HL-60 (cell line): Measurements from ENCODE around the gene TGM4.

ENCODE experiments used
- DNase-seq, 2 experiments: peaks; one replicate each; pipeline ENCODE4 v3.0.0-alpha.2; 2010 to 2020; ENCODE audit warnings: low read depth in 1 of 2, low spot score in 1 of 2
- H3K27ac ChIP-seq: fragments of 250-450 bp; sonication (Bioruptor Pico); replicated peaks from 2 replicates; pipeline ENCODE4 v1.5.1; 2020; ENCODE audit warnings: mild to moderate bottlenecking, moderate library complexity
- H3K27me3 ChIP-seq: fragments of 250-450 bp; sonication (Bioruptor Pico); 2 replicates; pipeline ENCODE4 v1.5.1; 2021; ENCODE audit warnings: mild to moderate bottlenecking, moderate library complexity; ENCODE audit not compliant: insufficient read depth, poor library complexity, severe bottlenecking
- H3K4me3 ChIP-seq: replicated peaks from 2 replicates; pipeline ENCODE4 v1.5.1; 2011; ENCODE audit warnings: mild to moderate bottlenecking, control low read depth, low read length; ENCODE audit not compliant: insufficient read depth
- GABPA ChIP-seq: IDR thresholded peaks from 2 replicates; pipeline ENCODE4 v1.6.1; 2012; ENCODE audit warnings: low read depth
- POLR2AphosphoS5 ChIP-seq: IDR thresholded peaks from 2 replicates; pipeline ENCODE4 v1.6.1; 2012; ENCODE audit warnings: low read depth
- SPI1 ChIP-seq: IDR thresholded peaks from 2 replicates; pipeline ENCODE4 v1.6.1; 2012; ENCODE audit warnings: low read depth, mild to moderate bottlenecking, borderline replicate concordance
- TF ChIP-seq, protein P1 (sequence below): IDR thresholded peaks from 2 replicates; pipeline ENCODE4 v1.6.1; 2012; ENCODE audit warnings: low read depth; ENCODE audit not compliant: insufficient replicate concordance
- TF ChIP-seq, protein P2 (sequence below): IDR thresholded peaks from one replicate; pipeline ENCODE4 v1.5.1; 2011; ENCODE audit warnings: low read length, control low read depth, inconsistent platforms; ENCODE audit not compliant: insufficient read depth

TGM4 gene

DNA sequence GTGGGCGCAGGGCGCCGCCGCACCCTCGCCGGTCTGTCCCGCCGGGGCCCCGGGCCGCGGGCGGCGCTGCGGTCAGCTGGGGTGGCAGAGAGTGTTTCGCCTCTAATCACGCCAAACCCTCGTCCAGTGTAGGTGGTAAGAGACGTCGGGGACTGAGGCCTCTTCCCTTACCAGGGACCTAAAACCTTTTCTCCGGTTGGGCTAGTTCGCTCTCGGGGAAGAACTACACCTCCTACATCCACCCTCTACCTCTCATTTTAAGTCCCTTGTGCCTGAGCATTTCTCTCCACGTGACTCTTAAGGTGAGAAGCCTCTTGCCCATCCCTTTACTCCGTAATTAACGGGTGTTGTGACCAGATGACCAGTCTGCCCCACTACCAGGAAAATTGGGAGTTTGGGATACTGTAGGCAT lies 12.2 kb upstream of the TGM4 start:
- H3K27ac ChIP-seq = no peak overlapping the region
- H3K4me3 ChIP-seq = peak overlapping the region; percentile 66
- TF ChIP-seq GABPA = no peak
- no peak for TF ChIP-seq POLR2AphosphoS5
- TF ChIP-seq, protein P1, sequence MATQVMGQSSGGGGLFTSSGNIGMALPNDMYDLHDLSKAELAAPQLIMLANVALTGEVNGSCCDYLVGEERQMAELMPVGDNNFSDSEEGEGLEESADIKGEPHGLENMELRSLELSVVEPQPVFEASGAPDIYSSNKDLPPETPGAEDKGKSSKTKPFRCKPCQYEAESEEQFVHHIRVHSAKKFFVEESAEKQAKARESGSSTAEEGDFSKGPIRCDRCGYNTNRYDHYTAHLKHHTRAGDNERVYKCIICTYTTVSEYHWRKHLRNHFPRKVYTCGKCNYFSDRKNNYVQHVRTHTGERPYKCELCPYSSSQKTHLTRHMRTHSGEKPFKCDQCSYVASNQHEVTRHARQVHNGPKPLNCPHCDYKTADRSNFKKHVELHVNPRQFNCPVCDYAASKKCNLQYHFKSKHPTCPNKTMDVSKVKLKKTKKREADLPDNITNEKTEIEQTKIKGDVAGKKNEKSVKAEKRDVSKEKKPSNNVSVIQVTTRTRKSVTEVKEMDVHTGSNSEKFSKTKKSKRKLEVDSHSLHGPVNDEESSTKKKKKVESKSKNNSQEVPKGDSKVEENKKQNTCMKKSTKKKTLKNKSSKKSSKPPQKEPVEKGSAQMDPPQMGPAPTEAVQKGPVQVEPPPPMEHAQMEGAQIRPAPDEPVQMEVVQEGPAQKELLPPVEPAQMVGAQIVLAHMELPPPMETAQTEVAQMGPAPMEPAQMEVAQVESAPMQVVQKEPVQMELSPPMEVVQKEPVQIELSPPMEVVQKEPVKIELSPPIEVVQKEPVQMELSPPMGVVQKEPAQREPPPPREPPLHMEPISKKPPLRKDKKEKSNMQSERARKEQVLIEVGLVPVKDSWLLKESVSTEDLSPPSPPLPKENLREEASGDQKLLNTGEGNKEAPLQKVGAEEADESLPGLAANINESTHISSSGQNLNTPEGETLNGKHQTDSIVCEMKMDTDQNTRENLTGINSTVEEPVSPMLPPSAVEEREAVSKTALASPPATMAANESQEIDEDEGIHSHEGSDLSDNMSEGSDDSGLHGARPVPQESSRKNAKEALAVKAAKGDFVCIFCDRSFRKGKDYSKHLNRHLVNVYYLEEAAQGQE = no peak
- TF ChIP-seq, protein P2, sequence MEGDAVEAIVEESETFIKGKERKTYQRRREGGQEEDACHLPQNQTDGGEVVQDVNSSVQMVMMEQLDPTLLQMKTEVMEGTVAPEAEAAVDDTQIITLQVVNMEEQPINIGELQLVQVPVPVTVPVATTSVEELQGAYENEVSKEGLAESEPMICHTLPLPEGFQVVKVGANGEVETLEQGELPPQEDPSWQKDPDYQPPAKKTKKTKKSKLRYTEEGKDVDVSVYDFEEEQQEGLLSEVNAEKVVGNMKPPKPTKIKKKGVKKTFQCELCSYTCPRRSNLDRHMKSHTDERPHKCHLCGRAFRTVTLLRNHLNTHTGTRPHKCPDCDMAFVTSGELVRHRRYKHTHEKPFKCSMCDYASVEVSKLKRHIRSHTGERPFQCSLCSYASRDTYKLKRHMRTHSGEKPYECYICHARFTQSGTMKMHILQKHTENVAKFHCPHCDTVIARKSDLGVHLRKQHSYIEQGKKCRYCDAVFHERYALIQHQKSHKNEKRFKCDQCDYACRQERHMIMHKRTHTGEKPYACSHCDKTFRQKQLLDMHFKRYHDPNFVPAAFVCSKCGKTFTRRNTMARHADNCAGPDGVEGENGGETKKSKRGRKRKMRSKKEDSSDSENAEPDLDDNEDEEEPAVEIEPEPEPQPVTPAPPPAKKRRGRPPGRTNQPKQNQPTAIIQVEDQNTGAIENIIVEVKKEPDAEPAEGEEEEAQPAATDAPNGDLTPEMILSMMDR = no peak
- no peak for TF ChIP-seq SPI1
- peak; percentile 6 to 10 for DNase-seq
- no peaks in the 10 kb centered on the region for H3K27me3 ChIP-seq

DNA sequence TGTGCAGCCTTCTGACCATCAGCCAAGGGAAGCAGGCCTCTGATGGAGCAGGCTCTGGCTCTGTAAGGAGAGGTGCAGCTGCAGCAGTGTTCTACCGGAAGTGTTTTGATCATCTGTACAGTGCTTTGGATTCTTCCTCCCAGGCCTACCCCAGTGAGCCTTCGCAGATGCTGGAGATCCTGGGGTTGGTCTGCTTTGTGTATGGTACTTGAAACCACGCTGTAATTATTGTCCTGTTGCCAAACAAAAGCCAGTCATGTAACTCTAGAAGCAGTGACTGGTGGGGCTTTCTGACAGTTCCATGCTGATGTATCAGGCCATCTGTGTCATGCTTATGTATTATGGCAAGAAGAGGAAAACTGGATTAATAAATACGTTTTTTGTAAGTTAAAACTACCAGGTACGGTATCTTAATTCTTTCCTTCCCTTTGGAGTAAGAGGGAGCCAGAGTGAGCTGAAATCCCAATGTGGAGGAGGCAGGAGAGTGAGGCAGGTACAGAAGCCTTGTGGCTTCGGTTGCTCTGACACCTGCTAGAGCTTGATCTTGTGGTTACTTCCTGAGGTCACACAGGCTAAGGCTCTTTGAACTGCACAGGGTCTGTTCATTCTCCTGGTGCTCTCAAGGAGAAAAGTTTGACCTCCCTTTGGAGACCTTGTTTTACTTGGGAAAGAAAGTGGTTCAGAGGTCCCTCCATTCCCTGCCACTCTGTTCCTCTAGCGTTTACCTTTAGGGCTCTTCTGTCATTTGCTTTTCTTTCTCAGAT lies 9.0 kb upstream of the TGM4 start:
- H3K27ac ChIP-seq = no peak overlapping the region
- DNase-seq = no peak

DNA sequence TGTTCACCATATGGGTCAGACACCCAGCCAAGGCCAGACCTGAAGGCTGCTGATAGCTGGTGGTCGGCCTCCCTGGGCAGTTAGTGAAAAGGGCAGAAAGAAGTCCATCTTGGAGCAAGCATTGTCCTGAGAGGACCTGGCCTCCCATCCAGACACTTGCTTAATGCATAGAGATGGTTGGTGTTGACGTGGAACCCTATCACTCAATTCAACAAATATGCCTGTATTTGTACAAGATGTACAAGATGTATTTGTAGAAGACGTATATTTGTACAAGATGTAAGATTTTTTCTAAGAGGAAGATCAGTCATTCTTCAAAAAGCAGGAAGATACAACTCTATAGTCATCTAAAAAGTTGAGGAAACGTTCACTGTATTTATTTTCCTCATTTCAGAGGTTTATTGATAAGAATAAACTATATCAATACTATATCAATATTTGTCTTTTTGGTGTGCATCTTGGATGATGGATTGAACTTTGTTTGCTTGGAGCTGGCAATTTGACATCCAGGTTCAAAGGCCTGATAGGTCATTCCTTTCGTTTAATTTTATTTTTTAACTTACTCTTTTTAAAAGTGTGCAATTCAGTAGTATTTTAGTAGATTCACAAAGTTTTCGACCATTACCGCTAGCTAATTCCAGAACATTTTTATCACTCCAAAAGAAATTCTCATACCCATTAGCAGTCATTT lies 6.8 kb upstream of the TGM4 start:
- Histone ChIP-seq H3K27me3 (no peaks in the 10 kb centered on the region), H3K4me3 (no peak overlapping the region), H3K27ac (no peak overlapping the region)
- TF ChIP-seq GABPA (no peak), POLR2AphosphoS5 (no peak), SPI1 (no peak)
- TF ChIP-seq, protein P2 = no peak
- TF ChIP-seq, protein P1 = no peak
- DNase-seq = no peak

More for the DNA sequence above, 9.0 kb upstream of the TGM4 start:
- no peak for TF ChIP-seq SPI1
- TF ChIP-seq POLR2AphosphoS5 = no peak
- TF ChIP-seq GABPA = no peak
- TF ChIP-seq, protein P1 = no peak
- TF ChIP-seq, protein P2 = no peak
- Histone ChIP-seq H3K4me3 (no peak overlapping the region), H3K27me3 (no peaks in the 10 kb centered on the region)
